Type B pancreatic cell (in vitro differentiated cells): ENCODE results near the gene RB1. TPM values are rescaled to one million over a fixed set of nuclear protein-coding genes. Genes with fewer than 3 reads are reported as not detected.

Source experiments
- DNase-seq: peaks from one replicate; pipeline ENCODE4 v3.0.0; 2021; ENCODE audit warnings: mixed read lengths; ENCODE audit not compliant: unreplicated experiment; ENCODE audit errors: extremely low spot score
- H3K27ac Mint-ChIP-seq: 2 replicates; pipeline ENCODE4 v1.8.0; 2021; ENCODE audit warnings: mild to moderate bottlenecking, mixed read lengths
- H3K27me3 Mint-ChIP-seq: 2 replicates; pipeline ENCODE4 v1.8.0; 2021; ENCODE audit warnings: mixed read lengths
- H3K36me3 Mint-ChIP-seq: 2 replicates; pipeline ENCODE4 v1.8.0; 2021; ENCODE audit warnings: mixed read lengths
- H3K4me1 Mint-ChIP-seq: one replicate; pipeline ENCODE4 v1.8.0; 2021; ENCODE audit warnings: mixed read lengths; ENCODE audit not compliant: unreplicated experiment
- H3K4me3 Mint-ChIP-seq: 2 replicates; pipeline ENCODE4 v1.8.0; 2021; ENCODE audit warnings: mild to moderate bottlenecking, mixed read lengths
- H3K9me3 Mint-ChIP-seq: 2 replicates; pipeline ENCODE4 v1.8.0; 2021; ENCODE audit warnings: mixed read lengths
- total RNA-seq: library from RNA; stranded (reverse); gene quantifications from 2 replicates; pipeline ENCODE4 v1.2.1, GENCODE V29; 2021; ENCODE audit warnings: low replicate concordance
- TF ChIP-seq, protein P1 (sequence below): fragments of 200-600 bp; sonication (generic); conservative IDR thresholded peaks from 2 replicates; pipeline ENCODE4 v1.5.0; 2021; ENCODE audit warnings: antibody characterized with exemption, mild to moderate bottlenecking

Gene RB1
- total RNA-seq, 1 donor from 2014 or later, result 26.6 TPM

DNA sequence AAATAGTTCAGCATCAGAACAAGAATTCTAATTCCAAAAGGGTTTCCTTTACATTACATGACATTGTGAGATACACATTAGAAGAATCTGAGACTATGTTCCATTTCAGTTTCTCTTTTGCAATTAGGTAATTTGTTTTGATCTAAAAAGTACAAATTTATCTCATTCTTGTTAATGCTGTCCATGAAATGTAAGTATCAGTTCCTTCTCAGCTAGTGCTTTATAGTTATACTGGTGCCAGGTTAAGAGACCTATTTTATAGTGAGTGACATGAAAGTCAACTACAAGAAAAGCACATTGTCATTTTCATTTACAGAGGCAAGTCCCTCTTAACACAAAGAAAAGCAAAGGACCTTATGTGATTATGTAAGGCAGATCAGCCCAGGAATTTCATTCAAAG, 185.4 kb downstream of the RB1 start:
- H3K36me3 Mint-ChIP-seq, result peaks cover 19% of the 10 kb centered on the region
- no peak for DNase-seq

DNA sequence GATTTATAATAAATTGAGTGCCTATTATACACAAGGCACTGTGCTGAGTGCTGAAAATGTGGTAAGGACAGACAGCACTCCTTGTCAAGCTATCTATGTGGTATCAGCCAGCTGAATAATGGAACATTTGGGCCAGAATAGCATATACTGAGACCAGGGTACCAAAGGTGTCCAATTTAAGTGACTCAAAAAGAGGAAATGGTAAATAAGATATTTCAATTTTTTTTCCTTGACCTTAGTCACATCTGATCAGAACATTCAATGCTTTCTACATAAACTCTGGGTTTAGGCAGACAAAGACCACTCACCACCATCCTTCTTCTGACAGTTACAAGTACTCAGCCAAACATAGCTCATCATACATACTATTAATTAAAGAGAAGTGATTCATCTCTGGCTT, 186.1 kb downstream of the RB1 start:
- H3K27ac Mint-ChIP-seq, result no peak overlapping the region
- no peak for DNase-seq
- TF ChIP-seq, protein P1, sequence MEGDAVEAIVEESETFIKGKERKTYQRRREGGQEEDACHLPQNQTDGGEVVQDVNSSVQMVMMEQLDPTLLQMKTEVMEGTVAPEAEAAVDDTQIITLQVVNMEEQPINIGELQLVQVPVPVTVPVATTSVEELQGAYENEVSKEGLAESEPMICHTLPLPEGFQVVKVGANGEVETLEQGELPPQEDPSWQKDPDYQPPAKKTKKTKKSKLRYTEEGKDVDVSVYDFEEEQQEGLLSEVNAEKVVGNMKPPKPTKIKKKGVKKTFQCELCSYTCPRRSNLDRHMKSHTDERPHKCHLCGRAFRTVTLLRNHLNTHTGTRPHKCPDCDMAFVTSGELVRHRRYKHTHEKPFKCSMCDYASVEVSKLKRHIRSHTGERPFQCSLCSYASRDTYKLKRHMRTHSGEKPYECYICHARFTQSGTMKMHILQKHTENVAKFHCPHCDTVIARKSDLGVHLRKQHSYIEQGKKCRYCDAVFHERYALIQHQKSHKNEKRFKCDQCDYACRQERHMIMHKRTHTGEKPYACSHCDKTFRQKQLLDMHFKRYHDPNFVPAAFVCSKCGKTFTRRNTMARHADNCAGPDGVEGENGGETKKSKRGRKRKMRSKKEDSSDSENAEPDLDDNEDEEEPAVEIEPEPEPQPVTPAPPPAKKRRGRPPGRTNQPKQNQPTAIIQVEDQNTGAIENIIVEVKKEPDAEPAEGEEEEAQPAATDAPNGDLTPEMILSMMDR, result no peak
- H3K4me1 Mint-ChIP-seq, result no peaks in the 10 kb centered on the region
- H3K36me3 Mint-ChIP-seq, result peaks cover 18% of the 10 kb centered on the region
- no peaks in the 10 kb centered on the region for H3K27me3 Mint-ChIP-seq
- H3K9me3 Mint-ChIP-seq, result no peaks in the 10 kb centered on the region
- H3K4me3 Mint-ChIP-seq, result no peak overlapping the region

More for the DNA sequence above, 185.4 kb downstream of the RB1 start:
- Mint-ChIP-seq H3K27me3 (no peaks in the 10 kb centered on the region), H3K4me1 (no peaks in the 10 kb centered on the region), H3K9me3 (no peaks in the 10 kb centered on the region), H3K4me3 (no peak overlapping the region), H3K27ac (no peak overlapping the region)
- TF ChIP-seq, protein P1, result no peak

- no peak for DNase-seq
- no peak overlapping the region for H3K27ac Mint-ChIP-seq
- no peak overlapping the region for H3K4me3 Mint-ChIP-seq
- no peaks in the 10 kb centered on the region for H3K4me1 Mint-ChIP-seq
- TF ChIP-seq, protein P1, result no peak
- H3K36me3 Mint-ChIP-seq, result peaks cover 13% of the 10 kb centered on the region
- no peaks in the 10 kb centered on the region for H3K27me3 Mint-ChIP-seq
- H3K9me3 Mint-ChIP-seq, result no peaks in the 10 kb centered on the region
Measured at GRCh38 chr13:48490241-48490640, 186.7 kb downstream of the RB1 start.

- no peak overlapping the region for H3K4me3 Mint-ChIP-seq
- no peaks in the 10 kb centered on the region for H3K9me3 Mint-ChIP-seq
- H3K4me1 Mint-ChIP-seq, result no peaks in the 10 kb centered on the region
- DNase-seq, result no peak
- peaks cover 10% of the 10 kb centered on the region for H3K36me3 Mint-ChIP-seq
- TF ChIP-seq, protein P1, result no peak
- H3K27me3 Mint-ChIP-seq, result no peaks in the 10 kb centered on the region
- H3K27ac Mint-ChIP-seq, result no peak overlapping the region
Measured at GRCh38 chr13:48491423-48492095, 188.0 kb downstream of the RB1 start.

GRCh38 chr13:48492096-48492440, 188.5 kb downstream of the RB1 start:
- TF ChIP-seq, protein P1, result no peak
- Mint-ChIP-seq H3K4me1 (peaks cover 3% of the 10 kb centered on the region), H3K27ac (no peak overlapping the region), H3K4me3 (no peak overlapping the region), H3K9me3 (no peaks in the 10 kb centered on the region), H3K27me3 (no peaks in the 10 kb centered on the region), H3K36me3 (peaks cover 10% of the 10 kb centered on the region)
- DNase-seq, result no peak
